HG02759 (cell line): Measurements from ENCODE around the gene VAMP3.
A peak's percentile ranks its signal among the peaks of the same experiment; 100 is the strongest.
"Not testable (repeated sequence)": the region's sequence is repeated elsewhere in the genome, so short reads cannot be mapped to it uniquely, and the experiment has no call there.

Experiments
- ATAC-seq: cut with Tn5 transposase; IDR thresholded peaks from one replicate; pipeline ENCODE4 v1.9.1; 2021; ENCODE audit warnings: mild to moderate bottlenecking, moderate library complexity; ENCODE audit not compliant: unreplicated experiment

The VAMP3 gene

GRCh38 chr1:7767176-7767575 lies 3.9 kb upstream of the VAMP3 start:
- ATAC-seq: no peak

GRCh38 chr1:7768583-7768982 lies 2.5 kb upstream of the VAMP3 start:
- no peak for ATAC-seq

DNA sequence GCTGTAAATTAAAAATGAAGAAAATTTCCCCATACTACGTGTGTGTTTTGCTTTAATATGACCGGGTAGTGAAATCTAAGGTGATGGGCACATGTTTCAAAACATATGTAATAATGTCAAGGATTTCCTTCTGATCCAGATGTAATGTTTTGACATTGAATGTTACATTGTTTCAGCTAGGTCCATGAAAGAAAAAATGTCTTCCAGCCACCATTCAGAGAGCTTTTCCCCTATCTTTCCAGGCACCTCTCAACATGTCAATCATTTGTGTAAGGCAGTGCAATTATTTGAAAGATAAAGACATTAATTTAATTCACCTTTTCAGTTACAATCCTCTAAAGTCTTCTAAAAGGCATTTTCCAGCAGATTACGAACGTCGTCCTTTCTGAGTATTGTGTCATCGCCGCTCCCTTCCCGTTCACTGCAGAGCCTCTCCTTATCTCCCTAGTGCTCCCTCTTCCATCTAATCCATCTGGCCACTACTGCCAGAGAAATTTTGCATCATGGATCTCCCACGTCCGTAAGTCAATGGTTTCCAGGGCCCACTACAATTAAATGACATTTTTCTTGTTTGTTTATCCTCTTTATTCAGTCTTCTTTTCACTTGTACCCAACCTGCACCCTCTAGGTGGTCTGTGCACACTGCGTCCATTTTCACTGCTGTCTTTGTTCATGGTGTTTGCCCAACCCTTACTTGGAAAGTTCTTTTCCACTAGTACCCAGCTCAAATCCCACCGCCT lies 1.3 kb upstream of the VAMP3 start:
- ATAC-seq: no peak

DNA sequence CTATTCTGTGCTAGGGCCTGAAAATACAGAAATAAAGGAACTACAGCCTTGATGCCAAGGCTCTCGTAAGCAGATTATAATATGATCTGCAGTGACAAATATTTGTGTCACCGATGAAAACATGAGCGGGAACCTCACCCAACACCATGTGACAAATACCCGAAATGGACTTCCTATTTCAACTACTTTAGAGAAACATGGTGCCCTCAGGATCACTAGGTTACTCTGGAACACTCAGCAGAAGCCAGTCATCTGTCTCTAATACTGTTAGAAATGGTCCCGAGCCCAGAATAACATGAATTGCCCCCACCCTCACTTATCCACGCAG lies 463 bp upstream of the VAMP3 start:
- ATAC-seq: no peak

- no peak for ATAC-seq
Observed at GRCh38 chr1:7771823-7772299, 765 bp downstream of the VAMP3 start.

DNA sequence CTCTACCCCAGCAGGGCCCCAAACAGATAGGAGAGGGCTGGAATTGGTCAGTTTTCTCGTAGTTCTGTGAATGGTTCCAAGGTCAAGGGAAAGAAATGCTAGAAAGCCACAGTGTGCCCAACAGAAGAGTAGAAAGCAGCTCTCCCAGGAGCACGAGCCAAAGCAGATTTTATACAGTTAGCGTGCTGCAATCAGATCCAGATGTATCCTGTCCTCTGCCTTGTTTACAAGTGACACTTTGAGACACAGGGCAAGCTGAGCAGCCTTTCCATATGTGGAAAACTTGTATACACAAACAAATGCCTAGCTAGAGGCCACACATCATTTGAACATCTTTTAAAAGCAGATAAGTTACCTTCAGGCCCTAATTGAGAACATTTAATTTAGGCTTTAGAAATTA lies 6.5 kb downstream of the VAMP3 start:
- ATAC-seq: no peak

DNA sequence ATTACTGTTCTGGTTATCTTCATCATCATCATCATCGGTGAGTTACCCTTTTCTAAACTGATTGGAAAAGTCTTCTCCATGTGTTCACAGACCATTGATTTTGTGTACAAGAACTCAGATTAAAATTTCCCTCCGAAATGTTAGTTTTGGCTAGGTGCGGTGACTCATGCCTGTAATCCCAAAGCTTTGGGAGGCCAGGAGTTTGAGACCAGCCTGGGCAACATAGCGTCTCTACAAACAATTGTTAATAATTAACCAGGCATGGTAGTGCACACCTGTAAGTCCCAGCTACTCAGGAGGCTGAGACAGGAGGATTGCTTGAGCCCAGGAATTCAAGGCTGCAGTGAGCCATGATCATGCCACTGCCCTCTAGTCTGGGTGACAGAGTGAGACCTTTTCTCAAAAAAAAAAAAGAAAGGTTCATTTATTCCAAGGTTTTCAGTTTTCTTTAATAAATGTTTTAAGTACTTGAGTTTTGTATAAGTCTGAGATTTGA lies 7.1 kb downstream of the VAMP3 start:
- no peak for ATAC-seq

- no peak for ATAC-seq
Observed at GRCh38 chr1:7780976-7781375, 9.9 kb downstream of the VAMP3 start.

DNA sequence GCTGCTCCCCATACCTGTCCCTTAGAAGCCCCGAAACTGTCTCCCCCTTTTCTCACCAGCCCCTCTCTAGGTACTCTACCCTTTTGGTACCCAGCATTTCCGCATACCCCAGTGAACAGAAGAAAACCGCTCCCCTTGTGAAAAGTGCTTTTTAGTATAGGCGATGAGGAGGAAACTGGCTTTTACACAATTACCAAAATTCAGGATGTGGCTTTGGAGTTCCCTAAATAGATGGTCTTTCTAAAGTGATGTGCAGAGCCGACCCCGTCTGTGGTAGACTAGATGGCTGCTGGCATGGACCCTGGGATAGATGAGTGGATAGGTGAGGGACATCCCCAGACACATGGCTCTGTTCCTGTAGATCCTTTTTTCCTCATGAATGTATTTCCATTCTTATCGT lies 10.4 kb downstream of the VAMP3 start:
- ATAC-seq: no peak

DNA sequence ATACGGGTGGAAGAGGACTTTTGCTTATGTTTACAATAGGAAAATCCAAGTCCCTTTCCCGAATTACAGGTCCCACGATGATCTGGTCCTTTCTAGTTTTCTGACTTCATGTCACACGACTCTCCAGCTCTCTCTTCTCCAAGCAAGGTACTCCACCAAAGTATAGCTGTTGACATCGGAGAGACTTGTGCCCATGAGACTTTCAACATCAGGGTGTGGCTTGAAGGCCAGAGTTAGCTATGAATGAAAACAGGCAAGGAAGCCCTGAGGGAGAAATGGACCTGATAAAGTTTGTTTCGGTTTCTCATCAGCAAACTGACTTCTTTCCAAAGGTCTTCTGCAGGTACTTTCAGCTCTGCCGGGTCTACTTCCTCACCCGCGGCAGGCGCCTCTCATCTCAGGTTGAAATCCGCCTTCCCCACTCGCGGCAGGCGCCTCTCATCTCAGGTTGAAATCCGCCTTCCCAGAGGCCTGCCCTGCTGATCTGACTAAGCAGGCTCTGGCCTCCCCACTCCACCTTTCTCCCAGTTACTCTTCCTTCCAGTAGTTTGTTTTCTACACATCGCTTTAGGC lies 10.9 kb downstream of the VAMP3 start:
- no peak for ATAC-seq

DNA sequence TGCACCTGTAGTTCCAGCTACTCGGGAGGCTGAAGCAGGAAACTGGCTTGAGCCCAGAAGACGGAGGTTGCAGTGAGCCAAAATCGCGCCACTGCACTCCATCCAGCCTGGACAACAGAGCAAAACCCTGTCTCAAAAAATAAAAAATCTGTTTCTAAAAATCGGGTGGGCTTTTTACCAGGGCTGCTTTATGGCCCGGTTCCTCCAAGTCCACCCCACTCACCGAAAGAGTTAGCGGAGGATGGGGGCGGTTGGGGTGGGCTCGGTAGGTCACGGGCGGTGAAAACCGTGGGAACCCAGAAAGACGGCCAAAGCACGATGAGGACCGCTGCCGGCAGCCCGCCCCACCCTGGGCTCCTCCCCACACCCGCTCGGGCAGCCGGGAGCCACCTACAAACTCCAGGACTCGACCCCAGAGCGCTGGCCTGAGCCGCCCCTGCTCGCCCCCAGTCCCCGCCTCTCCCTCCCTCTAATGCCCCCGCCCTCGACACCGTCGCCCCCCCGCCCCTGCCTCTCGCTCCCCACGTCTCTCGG lies 12.1 kb downstream of the VAMP3 start:
- ATAC-seq: no peak

- peak; percentile 93 for ATAC-seq
Observed at GRCh38 chr1:7783826-7784491, 12.9 kb downstream of the VAMP3 start, which contains the start of gene PER3. PER3 (plus strand) TSS chr1:7784291; CDS start chr1:7784878, 587 bp downstream.

- ATAC-seq: no peak
Observed at GRCh38 chr1:7784492-7785071, 13.5 kb downstream of the VAMP3 start.

GRCh38 chr1:7785108-7785507 lies 14.0 kb downstream of the VAMP3 start:
- no peak for ATAC-seq

DNA sequence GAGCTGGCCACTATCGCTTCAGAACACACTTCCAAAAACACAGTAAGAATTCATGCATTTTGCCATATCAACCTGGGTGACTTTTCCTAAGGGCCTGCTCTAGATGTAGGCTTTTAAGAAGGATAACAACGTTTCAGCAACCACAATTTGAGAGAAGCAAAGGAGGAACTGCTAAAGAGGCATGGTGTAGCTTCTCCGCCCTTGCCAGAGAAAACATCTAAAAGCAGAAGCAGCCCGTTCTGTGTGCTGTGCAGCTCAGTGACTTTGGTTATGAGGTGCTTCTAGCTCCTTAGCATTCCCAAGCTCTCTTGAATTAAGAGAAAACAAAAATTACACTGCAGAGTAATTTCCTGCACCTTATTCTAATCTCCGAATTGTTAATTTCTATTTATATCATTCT lies 15.7 kb downstream of the VAMP3 start:
- no peak for ATAC-seq

DNA sequence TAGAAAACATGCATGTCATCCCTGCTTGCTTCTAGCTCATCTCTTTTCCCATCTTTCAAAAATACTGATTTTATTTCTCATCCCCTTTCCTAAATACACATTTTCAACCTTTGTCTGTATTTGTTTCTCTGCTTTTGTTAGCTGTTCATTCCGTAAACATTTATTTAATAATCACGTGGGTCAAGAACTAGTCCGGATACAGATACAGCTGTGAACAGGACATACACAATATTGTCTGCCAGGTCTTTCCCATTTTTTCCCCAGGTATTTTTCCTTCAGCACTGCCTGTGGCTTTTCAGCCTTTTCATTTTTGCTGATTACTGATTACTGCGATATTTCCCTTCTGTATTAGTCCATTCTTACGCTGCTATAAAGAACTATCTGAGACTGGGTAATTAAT lies 18.7 kb downstream of the VAMP3 start:
- ATAC-seq: no peak

- ATAC-seq: not testable (repeated sequence)
Observed at GRCh38 chr1:7791027-7791426, 19.9 kb downstream of the VAMP3 start.

- no peak for ATAC-seq
Observed at GRCh38 chr1:7795406-7795805, 24.3 kb downstream of the VAMP3 start.

DNA sequence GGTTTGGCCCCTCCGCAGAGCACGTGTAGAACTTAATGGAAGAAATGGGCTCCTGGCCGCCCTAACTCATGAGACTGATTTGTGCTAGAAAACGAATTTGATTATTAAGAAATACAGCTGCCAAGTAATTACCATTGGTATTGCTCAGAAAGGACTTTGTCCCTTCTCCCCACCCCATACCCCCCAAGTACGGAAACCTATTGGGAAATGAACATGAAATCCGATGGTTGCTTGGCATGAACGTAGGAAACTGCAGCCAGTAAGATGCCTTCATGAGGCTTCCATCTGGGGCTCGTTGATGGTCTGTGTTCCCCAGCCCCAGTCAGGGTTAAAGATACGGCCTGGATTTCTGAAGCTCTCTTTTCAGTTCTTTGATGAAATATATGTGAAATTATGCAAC lies 34.4 kb downstream of the VAMP3 start:
- ATAC-seq: no peak

DNA sequence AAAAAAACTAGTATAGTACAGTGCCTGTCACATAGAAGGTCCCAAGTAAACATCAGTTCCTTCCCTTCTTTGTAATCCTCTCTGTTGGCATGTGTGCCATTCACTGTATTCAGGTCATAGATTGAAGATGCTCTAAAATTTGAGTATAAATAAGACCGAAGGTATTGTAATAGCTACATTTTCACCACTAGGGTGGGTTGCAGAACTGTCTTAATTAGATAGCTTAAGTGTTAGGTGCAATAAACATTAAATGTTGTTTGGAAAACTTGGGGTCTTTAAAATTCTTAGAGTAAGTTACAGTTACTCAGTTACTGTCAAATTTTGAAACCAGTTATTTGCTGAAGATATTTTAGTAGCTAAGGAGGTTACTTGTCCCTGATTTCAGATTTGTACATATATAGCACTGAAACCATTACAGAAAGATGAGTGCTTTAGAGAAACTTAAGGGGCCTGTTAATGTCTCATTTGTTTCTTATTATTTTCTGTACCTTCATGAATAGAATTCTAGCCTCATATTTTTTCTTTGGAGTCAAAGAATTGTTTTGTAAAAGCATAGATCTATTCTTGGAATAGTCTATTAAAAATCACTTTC lies 37.3 kb downstream of the VAMP3 start:
- ATAC-seq: no peak

DNA sequence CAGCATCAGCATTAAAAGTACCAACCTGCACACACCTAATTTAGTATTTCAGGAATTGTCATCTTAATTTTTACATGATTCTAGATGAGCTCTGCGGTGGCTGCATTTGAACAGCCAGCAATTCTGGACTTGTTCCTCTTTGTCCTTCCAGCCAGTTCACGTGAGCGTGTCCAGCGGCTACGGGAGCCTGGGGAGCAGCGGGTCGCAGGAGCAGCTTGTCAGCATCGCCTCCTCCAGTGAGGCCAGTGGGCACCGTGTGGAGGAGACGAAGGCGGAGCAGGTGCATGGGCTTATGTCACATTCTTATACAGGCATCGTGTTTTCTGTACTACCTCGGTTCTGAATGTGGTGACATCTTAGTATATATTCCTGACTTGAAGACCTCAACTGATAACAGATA lies 38.6 kb downstream of the VAMP3 start:
- no peak for ATAC-seq
